GM23338 (cell line): ENCODE data around the gene CLDN11. TPM values are rescaled to one million over a fixed set of nuclear protein-coding genes. Genes with fewer than 3 reads are reported as not detected.

Experiments used
- ATAC-seq: fragments of 200-7000 bp; cut with Tn5 transposase; 3 replicates; pipeline ENCODE4 v1.9.1; 2020
- DNase-seq: peaks from one replicate; pipeline ENCODE4 v3.0.0-alpha.2; 2015; ENCODE audit warnings: low spot score
- H2AFZ ChIP-seq: fragments of 200-600 bp; sonication (generic); 2 replicates; pipeline ENCODE4 v1.8.0; 2016; ENCODE audit warnings: antibody characterized with exemption, mild to moderate bottlenecking, moderate library complexity
- H3F3A ChIP-seq: fragments of 200-600 bp; sonication (generic); replicated peaks from 2 replicates; pipeline ENCODE4 v1.8.0; 2017; ENCODE audit warnings: antibody characterized with exemption, mixed run types, low read depth
- H3K27ac ChIP-seq: fragments of 200-600 bp; sonication (generic); 2 replicates; pipeline ENCODE4 v1.6.1; 2016; ENCODE audit warnings: low read depth
- H3K27me3 ChIP-seq: fragments of 200-600 bp; sonication (generic); 2 replicates; pipeline ENCODE4 v1.8.0; 2016; ENCODE audit warnings: mild to moderate bottlenecking, mixed run types, moderate library complexity; ENCODE audit not compliant: insufficient read depth
- H3K36me3 ChIP-seq: fragments of 200-600 bp; sonication (generic); 2 replicates; pipeline ENCODE4 v1.8.0; 2016; ENCODE audit warnings: mild to moderate bottlenecking; ENCODE audit not compliant: insufficient read depth
- H3K4me1 ChIP-seq: fragments of 200-600 bp; sonication (generic); 2 replicates; pipeline ENCODE4 v1.8.0; 2016; ENCODE audit warnings: mild to moderate bottlenecking, moderate library complexity; ENCODE audit not compliant: insufficient read depth
- H3K4me2 ChIP-seq: fragments of 200-600 bp; sonication (generic); 2 replicates; pipeline ENCODE4 v1.7.1; 2017; ENCODE audit warnings: mixed run types
- H3K4me3 ChIP-seq: fragments of 200-600 bp; sonication (generic); 2 replicates; pipeline ENCODE4 v1.6.1; 2016; ENCODE audit warnings: mixed run types
- H3K79me2 ChIP-seq: fragments of 200-600 bp; sonication (generic); replicated peaks from 2 replicates; pipeline ENCODE4 v1.8.0; 2017; ENCODE audit warnings: mild to moderate bottlenecking; ENCODE audit not compliant: insufficient read depth
- H3K9me2 ChIP-seq: fragments of 200-600 bp; sonication (generic); 2 replicates; pipeline ENCODE4 v1.8.0; 2017; ENCODE audit not compliant: insufficient read depth
- H4K20me1 ChIP-seq: fragments of 200-600 bp; sonication (generic); replicated peaks from 2 replicates; pipeline ENCODE4 v1.8.0; 2017; ENCODE audit warnings: mild to moderate bottlenecking; ENCODE audit not compliant: insufficient read depth
- H3K27ac Mint-ChIP-seq: 2 replicates; pipeline ENCODE4 v1.8.0; 2020; ENCODE audit warnings: inconsistent platforms, mild to moderate bottlenecking, moderate library complexity, mixed read lengths
- H3K27me3 Mint-ChIP-seq: 3 replicates; pipeline ENCODE4 v1.8.0; 2022; ENCODE audit warnings: low read depth, mild to moderate bottlenecking, moderate library complexity, mixed read lengths, inconsistent platforms; ENCODE audit not compliant: insufficient read depth, poor library complexity
- H3K36me3 Mint-ChIP-seq: 3 replicates; pipeline ENCODE4 v1.8.0; 2021; ENCODE audit warnings: low read depth, mild to moderate bottlenecking, inconsistent platforms, moderate library complexity, mixed read lengths
- H3K4me1 Mint-ChIP-seq: 3 replicates; pipeline ENCODE4 v1.8.0; 2020; ENCODE audit warnings: mild to moderate bottlenecking, inconsistent platforms, mixed read lengths
- H3K4me3 Mint-ChIP-seq: 3 replicates; pipeline ENCODE4 v1.8.0; 2021; ENCODE audit warnings: moderate library complexity, mild to moderate bottlenecking, inconsistent platforms, mixed read lengths
- H3K9me3 Mint-ChIP-seq: 3 replicates; pipeline ENCODE4 v1.8.0; 2020; ENCODE audit warnings: moderate library complexity, mild to moderate bottlenecking, inconsistent platforms, mixed read lengths
- CREB1 ChIP-seq: fragments of 250-450 bp; sonication (Bioruptor Pico); IDR thresholded peaks from 2 replicates; pipeline ENCODE4 v1.5.0; 2020; ENCODE audit warnings: low read depth, mild to moderate bottlenecking, moderate library complexity
- CTCF ChIP-seq, 2 experiments: fragments of 200-600 bp in 1 of 2; sonication (generic) in 1 of 2; conservative IDR thresholded peaks; 2 replicates each; pipeline versions ENCODE4 v1.5.1 to v1.6.1; 2016 to 2017; ENCODE audit warnings: antibody characterized with exemption in 2 of 2, low read depth in 2 of 2, mild to moderate bottlenecking in 2 of 2, moderate library complexity in 1 of 2
- ETS1 ChIP-seq: IDR thresholded peaks from 2 replicates; pipeline ENCODE4 v1.6.1; 2016; ENCODE audit warnings: antibody characterized with exemption
- JUNB ChIP-seq: IDR thresholded peaks from one replicate; pipeline ENCODE4 v1.6.1; 2016; ENCODE audit warnings: antibody characterized with exemption; ENCODE audit not compliant: unreplicated experiment
- NANOG ChIP-seq: IDR thresholded peaks from 2 replicates; pipeline ENCODE4 v1.6.1; 2016; ENCODE audit warnings: antibody characterized with exemption, borderline replicate concordance
- POLR2AphosphoS5 ChIP-seq: IDR thresholded peaks from 2 replicates; pipeline ENCODE4 v1.6.1; 2016; ENCODE audit warnings: antibody characterized with exemption, low read depth
- STAT1 ChIP-seq: IDR thresholded peaks from one replicate; pipeline ENCODE4 v1.6.1; 2016; ENCODE audit warnings: antibody characterized with exemption; ENCODE audit not compliant: unreplicated experiment
- ZNF114 ChIP-seq: fragments of 250-450 bp; sonication (Bioruptor Pico); IDR thresholded peaks from 2 replicates; pipeline ENCODE4 v1.5.0; 2020; ENCODE audit warnings: mild to moderate bottlenecking, moderate library complexity
- polyA plus RNA-seq: library from polyadenylated mRNA; unstranded; fragments of >200 nt; fragmentation: Nextera tagmentation; extraction: Ambion mirVana; gene quantifications from 2 replicates; pipeline ENCODE4 v1.2.1, GENCODE V29; 2016
- total RNA-seq: library from RNA; depleted of rRNA; stranded (reverse); fragments of >200 nt; shearing (Covaris generic); gene quantifications from 2 replicates; pipeline ENCODE4 v1.2.3, GENCODE V29; 2014

The CLDN11 gene
- total and polyA plus RNA-seq, 2 experiments from 2014 or later: 5.2 to 8.3 TPM

- no peaks in the 10 kb centered on the region for H3K36me3 Mint-ChIP-seq
These were observed 18.5 kb downstream of the CLDN11 start for GRCh38 chr3:170437176-170437575.

GRCh38 chr3:170437696-170438407 lies 19.2 kb downstream of the CLDN11 start:
- Mint-ChIP-seq H3K27ac (no peak overlapping the region), H3K9me3 (no peaks in the 10 kb centered on the region), H3K4me3 (no peak overlapping the region), H3K4me1 (peaks cover 9% of the 10 kb centered on the region; the same call in 2 of the 3 replicates), H3K27me3 (peaks cover 3% of the 10 kb centered on the region), H3K36me3 (no peaks in the 10 kb centered on the region)
- Histone ChIP-seq H3F3A (no peaks in the 10 kb centered on the region), H2AFZ (peak overlapping the region; percentile 6; the same call in 1 of the 2 replicates), H3K79me2 (no peaks in the 10 kb centered on the region), H4K20me1 (no peaks in the 10 kb centered on the region), H3K4me3 (no peak overlapping the region), H3K4me1 (0 out of 2 replicates have a peak, but pooled peaks cover 6% of the 10 kb centered on the region), H3K27me3 (no peaks in the 10 kb centered on the region), H3K36me3 (no peaks in the 10 kb centered on the region), H3K4me2 (no peak overlapping the region), H3K27ac (no peak overlapping the region), H3K9me2 (peaks cover 12% of the 10 kb centered on the region; the same call in 1 of the 2 replicates)
- peak; percentile 48; the same call in 2 of the 3 replicates for ATAC-seq
- DNase-seq: peak; percentile 41
- TF ChIP-seq STAT1: no peak
- TF ChIP-seq CTCF (conservative IDR thresholded peaks at IDR 0.05; ENCODE audit: low read depth in 2 of 2): peak; percentile 8 to 29; a peak in 2 of 4 replicates
- TF ChIP-seq ZNF114: no peak
- no peak for TF ChIP-seq POLR2AphosphoS5

More at GRCh38 chr3:170437176-170437575, 18.5 kb downstream of the CLDN11 start:
- TF ChIP-seq JUNB: no peak
- TF ChIP-seq ETS1: no peak
- no peak for TF ChIP-seq POLR2AphosphoS5
- TF ChIP-seq ZNF114: no peak
- TF ChIP-seq NANOG: no peak
- no peak for TF ChIP-seq CREB1 (CRISPR knock-in tag)
- no peak for TF ChIP-seq STAT1
- Mint-ChIP-seq H3K9me3 (no peaks in the 10 kb centered on the region), H3K27me3 (peaks cover 3% of the 10 kb centered on the region), H3K4me3 (no peak overlapping the region), H3K4me1 (peaks cover 9% of the 10 kb centered on the region; the same call in 2 of the 3 replicates), H3K27ac (no peak overlapping the region)
- Histone ChIP-seq H3K4me3 (no peak overlapping the region), H4K20me1 (no peaks in the 10 kb centered on the region), H3F3A (no peaks in the 10 kb centered on the region), H3K79me2 (no peaks in the 10 kb centered on the region), H2AFZ (no peak overlapping the region), H3K27ac (no peak overlapping the region), H3K27me3 (no peaks in the 10 kb centered on the region), H3K36me3 (no peaks in the 10 kb centered on the region), H3K4me1 (0 out of 2 replicates have a peak, but pooled peaks cover 6% of the 10 kb centered on the region), H3K4me2 (no peak overlapping the region), H3K9me2 (peaks cover 12% of the 10 kb centered on the region; the same call in 1 of the 2 replicates)
- no peak for DNase-seq
- ATAC-seq: no peak
